GM12872 (cell line): ENCODE results near the gene C8B.

Source experiments
- TF ChIP-seq, protein P1 (sequence below): IDR thresholded peaks from 3 replicates; pipeline ENCODE4 v1.5.1; 2011; ENCODE audit warnings: low read depth, mild to moderate bottlenecking, low read length, moderate library complexity; ENCODE audit not compliant: insufficient read depth

Gene C8B

DNA sequence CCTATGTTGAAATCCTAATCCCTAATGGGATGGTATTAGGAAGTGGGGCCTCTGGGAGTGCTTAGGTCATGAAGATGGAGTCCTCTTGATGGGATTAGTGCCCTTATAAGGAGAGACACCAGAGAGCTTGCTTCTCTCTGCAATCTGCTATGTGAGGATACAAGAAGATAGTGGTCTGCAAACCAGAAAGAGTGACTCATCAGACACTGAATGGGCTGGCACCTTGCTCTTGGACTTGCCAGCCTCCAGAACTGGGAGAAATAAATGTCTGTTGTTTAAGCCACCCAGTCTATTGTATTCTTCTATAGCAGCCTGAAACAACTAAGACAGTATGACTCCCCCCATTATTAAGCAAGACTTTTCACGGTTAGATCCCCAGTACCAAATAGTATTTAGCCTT lies 43.3 kb downstream of the C8B start:
- TF ChIP-seq, protein P1, sequence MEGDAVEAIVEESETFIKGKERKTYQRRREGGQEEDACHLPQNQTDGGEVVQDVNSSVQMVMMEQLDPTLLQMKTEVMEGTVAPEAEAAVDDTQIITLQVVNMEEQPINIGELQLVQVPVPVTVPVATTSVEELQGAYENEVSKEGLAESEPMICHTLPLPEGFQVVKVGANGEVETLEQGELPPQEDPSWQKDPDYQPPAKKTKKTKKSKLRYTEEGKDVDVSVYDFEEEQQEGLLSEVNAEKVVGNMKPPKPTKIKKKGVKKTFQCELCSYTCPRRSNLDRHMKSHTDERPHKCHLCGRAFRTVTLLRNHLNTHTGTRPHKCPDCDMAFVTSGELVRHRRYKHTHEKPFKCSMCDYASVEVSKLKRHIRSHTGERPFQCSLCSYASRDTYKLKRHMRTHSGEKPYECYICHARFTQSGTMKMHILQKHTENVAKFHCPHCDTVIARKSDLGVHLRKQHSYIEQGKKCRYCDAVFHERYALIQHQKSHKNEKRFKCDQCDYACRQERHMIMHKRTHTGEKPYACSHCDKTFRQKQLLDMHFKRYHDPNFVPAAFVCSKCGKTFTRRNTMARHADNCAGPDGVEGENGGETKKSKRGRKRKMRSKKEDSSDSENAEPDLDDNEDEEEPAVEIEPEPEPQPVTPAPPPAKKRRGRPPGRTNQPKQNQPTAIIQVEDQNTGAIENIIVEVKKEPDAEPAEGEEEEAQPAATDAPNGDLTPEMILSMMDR = no peak

DNA sequence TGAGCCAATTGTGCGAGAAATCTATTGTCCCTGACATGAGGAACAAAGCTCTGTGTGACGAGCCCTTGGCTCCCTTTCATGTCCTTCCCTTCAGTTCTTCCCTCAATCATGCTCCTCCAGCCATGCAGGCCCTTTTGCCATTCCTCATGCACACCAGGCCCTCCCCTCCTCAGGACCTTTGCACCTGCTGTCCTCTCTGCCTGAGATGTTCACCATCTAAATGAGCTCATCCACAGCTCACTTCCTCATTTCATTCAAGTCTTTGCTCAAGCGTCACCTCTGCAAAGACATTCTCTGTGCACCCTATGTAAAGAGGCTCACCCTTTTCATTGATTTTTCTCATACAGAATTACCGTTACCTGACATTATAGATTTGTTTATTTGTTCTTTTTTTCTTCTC lies 43.7 kb downstream of the C8B start:
- TF ChIP-seq, protein P1 = no peak

DNA sequence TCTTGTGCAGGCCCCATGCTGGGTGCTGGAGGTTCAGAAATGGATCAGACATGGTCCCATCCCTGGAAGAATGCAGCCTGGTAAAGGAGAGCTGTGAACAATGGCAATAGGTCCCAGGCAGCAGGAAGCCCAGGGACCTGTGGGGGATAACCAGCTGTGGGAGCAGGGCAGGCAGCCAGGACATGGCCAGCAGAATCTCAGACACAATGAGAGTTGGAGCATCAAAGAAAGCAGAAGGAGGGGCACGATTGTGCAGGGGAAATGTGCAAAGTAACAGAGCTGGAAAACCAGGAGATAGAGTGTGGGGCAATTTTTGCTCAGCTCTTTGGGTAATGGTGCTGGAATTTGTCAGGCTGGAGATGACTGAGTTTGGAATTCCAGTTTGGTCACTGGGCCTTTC lies 44.3 kb downstream of the C8B start:
- TF ChIP-seq, protein P1 = no peak

DNA sequence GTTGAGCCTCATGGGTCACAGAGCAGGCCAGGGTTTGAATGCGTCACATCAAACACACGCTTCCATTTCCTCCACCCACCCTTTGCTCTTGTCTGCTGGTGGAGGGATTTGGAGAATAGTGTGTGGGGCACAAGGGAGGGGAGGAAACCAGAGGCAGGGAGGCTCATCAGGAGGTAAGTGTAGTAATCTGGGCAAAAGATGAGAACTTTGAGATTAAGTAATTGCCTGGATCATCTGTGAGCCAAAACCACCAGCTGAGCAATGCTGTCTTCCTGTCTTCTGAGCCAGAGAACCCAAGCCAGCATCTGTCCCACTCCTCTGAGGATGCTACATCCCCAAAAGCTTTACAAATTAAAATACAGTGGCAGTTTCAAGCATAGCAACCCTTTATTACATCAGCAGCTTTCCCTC lies 45.2 kb downstream of the C8B start:
- TF ChIP-seq, protein P1 = no peak

DNA sequence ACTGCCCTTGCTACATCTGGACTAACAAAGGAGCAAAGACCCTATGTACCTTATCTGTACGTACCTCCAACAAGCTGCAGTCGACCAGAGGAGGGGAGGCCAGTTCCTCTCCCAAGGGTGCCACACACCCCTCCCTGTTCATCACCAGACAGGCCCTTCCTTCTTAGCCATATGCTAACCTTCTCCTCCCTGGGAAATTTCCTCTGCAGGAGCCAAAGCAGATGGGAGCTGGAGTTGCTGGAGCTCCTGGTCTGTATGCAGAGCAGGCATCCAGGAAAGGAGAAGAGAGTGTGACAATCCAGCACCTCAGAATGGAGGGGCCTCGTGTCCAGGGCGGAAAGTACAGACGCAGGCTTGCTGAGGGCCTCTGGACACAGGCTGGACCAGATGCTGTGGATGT lies 48.5 kb downstream of the C8B start:
- TF ChIP-seq, protein P1 = no peak

DNA sequence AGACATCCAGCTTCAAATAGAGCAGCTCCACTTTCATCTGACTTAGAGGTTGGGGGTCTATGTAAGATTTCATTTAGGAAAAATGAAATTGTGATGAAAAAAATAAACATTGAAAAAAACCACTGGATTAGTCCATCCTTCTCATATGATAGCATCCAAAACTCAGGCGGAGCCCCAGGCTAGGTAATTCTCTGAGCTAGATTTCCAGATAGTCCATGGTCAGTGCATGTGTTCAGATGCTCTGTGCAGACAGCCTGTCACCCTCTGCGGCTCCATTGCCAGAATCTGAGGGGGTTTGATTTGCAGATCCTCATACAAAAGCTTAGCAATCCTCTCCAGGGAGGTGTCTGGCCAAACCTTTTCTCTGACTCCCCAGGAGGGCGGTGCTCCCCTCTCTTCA lies 49.2 kb downstream of the C8B start:
- TF ChIP-seq, protein P1 = no peak

DNA sequence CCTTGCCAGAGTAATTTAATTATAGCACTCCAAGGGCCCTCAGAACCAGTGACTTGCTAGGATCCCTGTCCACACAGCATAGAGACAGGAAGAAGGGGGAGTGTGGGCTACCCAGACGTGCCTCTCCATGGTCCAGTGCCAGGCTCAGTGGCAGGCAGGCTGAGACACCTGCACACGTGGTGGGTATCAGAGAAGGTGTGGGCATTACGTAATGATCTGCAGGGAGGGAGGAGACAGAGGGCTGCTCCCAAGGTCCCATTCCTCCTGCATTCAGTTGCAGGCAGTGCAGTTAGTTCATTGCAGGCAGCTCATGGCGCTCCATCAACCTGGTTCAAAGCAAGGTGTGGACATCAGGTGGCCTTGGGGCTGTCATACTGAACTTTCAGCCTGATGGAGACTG lies 49.9 kb downstream of the C8B start:
- TF ChIP-seq, protein P1 = no peak

DNA sequence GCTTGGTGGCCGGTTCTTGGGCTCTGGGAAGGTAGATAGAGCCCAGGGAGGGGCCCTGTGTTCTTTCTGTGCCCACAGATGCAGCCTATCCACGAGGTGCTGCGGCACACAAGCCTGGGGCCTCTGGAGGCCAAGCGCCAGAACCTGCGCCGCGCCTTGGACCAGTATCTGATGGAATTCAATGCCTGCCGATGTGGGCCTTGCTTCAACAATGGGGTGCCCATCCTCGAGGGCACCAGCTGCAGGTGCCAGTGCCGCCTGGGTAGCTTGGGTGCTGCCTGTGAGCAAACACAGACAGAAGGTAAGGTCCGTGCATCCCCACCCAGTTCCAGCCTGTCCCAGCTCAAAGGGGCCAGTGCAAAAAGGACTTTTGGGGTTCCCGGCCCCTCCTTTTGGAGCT lies 53.5 kb downstream of the C8B start:
- TF ChIP-seq, protein P1 = no peak
